Keratinocyte (primary cell): ENCODE results near the gene PLXNA3. TPM values are rescaled to one million over a fixed set of nuclear protein-coding genes. Genes with fewer than 3 reads are reported as not detected.

Experiments
- DNase-seq: peaks from one replicate; pipeline ENCODE4 v3.0.0-alpha.2; 2011; ENCODE audit warnings: low read depth, missing footprints, low spot score
- FAIRE-seq: peaks from 2 replicates; lab custom pipeline; 2011; peaks lifted over from hg19 to GRCh38; lab: Jason Lieb, UNC
- H2AFZ ChIP-seq: 2 replicates; pipeline ENCODE4 v1.6.0; 2012; ENCODE audit warnings: low read length, control low read depth, inconsistent platforms; ENCODE audit not compliant: control insufficient read depth
- H3K27ac ChIP-seq: 2 replicates; pipeline ENCODE4 v1.5.1; 2011; ENCODE audit warnings: low read length; ENCODE audit not compliant: control insufficient read depth, insufficient read depth
- H3K27me3 ChIP-seq: 3 replicates; pipeline ENCODE4 v1.6.0; 2011; ENCODE audit warnings: low read length; ENCODE audit not compliant: control insufficient read depth, insufficient read depth; ENCODE audit errors: extremely low read depth
- H3K36me3 ChIP-seq, 2 experiments: 2 replicates in 1 of 2; 3 replicates in 1 of 2; pipeline ENCODE4 v1.5.1; 2011; ENCODE audit warnings: low read length in 2 of 2, mild to moderate bottlenecking in 1 of 2; ENCODE audit not compliant: control insufficient read depth in 2 of 2, insufficient read depth in 2 of 2; ENCODE audit errors: extremely low read depth in 1 of 2
- H3K4me1 ChIP-seq: 3 replicates; pipeline ENCODE4 v1.5.1; 2011; ENCODE audit warnings: low read length; ENCODE audit not compliant: control insufficient read depth, insufficient read depth; ENCODE audit errors: extremely low read depth
- H3K4me2 ChIP-seq: 3 replicates; pipeline ENCODE4 v1.6.0; 2011; ENCODE audit warnings: low read depth, low read length; ENCODE audit not compliant: control insufficient read depth, insufficient read depth; ENCODE audit errors: extremely low read depth
- H3K4me3 ChIP-seq, 3 experiments: fragments of 200-600 bp in 1 of 3; sonication (generic) in 1 of 3; 2 replicates in 2 of 3; 3 replicates in 1 of 3; pipeline ENCODE4 v1.5.1; 2011 to 2016; ENCODE audit warnings: low read length in 3 of 3, mild to moderate bottlenecking in 3 of 3, control low read depth in 2 of 3, inconsistent platforms in 1 of 3, low read depth in 1 of 3, mixed read lengths in 1 of 3, mixed run types in 1 of 3, moderate library complexity in 1 of 3; ENCODE audit not compliant: control insufficient read depth in 2 of 3, insufficient read depth in 2 of 3; ENCODE audit errors: extremely low read depth in 1 of 3
- H3K79me2 ChIP-seq: 2 replicates; pipeline ENCODE4 v1.6.0; 2012; ENCODE audit warnings: low read length; ENCODE audit not compliant: control insufficient read depth, insufficient read depth
- H3K9ac ChIP-seq: 3 replicates; pipeline ENCODE4 v1.6.0; 2011; ENCODE audit warnings: low read length; ENCODE audit not compliant: control insufficient read depth, insufficient read depth; ENCODE audit errors: extremely low read depth
- H3K9me1 ChIP-seq: 3 replicates; pipeline ENCODE4 v1.6.0; 2011; ENCODE audit warnings: low read length; ENCODE audit not compliant: control insufficient read depth, insufficient read depth; ENCODE audit errors: extremely low read depth
- H3K9me3 ChIP-seq: 2 replicates; pipeline ENCODE4 v1.5.1; 2012; ENCODE audit warnings: low read depth, low read length; ENCODE audit not compliant: control insufficient read depth
- H4K20me1 ChIP-seq: 3 replicates; pipeline ENCODE4 v1.6.0; 2011; ENCODE audit warnings: low read length; ENCODE audit not compliant: control insufficient read depth, insufficient read depth; ENCODE audit errors: extremely low read depth
- EZH2 ChIP-seq: IDR thresholded peaks from one replicate; pipeline ENCODE4 v1.6.1; 2012; ENCODE audit warnings: inconsistent platforms, mild to moderate bottlenecking, low read length, moderate library complexity
- dilution Hi-C: fragments of 300-500 bp; cut with MboI; formaldehyde crosslinking; loops from one replicate; pipeline ENCODE4 v1.7.0; 2020; ENCODE audit warnings: low sequenced_read_pairs; ENCODE audit not compliant: extremely low pct_ligation_motif_present
- polyA plus RNA-seq, 5 experiments: library from polyadenylated mRNA; depleted of rRNA in 3 of 5; stranded (reverse) in 3 of 5; stranded (forward) in 1 of 5; unstranded in 1 of 5; fragments of >200 nt; gene quantifications; 1 replicate in 1 of 5; 2 replicates in 3 of 5; 3 replicates in 1 of 5; pipeline versions ENCODE4 v1.2.1 to v1.2.3, GENCODE V29; 2011 to 2012; ENCODE audit warnings: missing spikeins in 2 of 5, low read depth in 1 of 5, low replicate concordance in 1 of 5
- TF ChIP-seq, protein P1 (sequence below), 3 experiments: IDR thresholded peaks in 1 of 3; conservative IDR thresholded peaks in 1 of 3; optimal IDR thresholded peaks in 1 of 3; 2 replicates in 2 of 3; 3 replicates in 1 of 3; pipeline versions ENCODE3 to v1.5.1; 2011; ENCODE audit warnings: low read length in 3 of 3, mild to moderate bottlenecking in 3 of 3, moderate library complexity in 2 of 3, control low read depth in 1 of 3, inconsistent platforms in 1 of 3; ENCODE audit not compliant: insufficient read depth in 2 of 3; ENCODE audit errors: extremely low read depth in 1 of 3

Gene PLXNA3
- polyA plus RNA-seq, 1 donor (not counting 4 experiments of a cell fraction or from before 2014, with no cell fraction given): 7.6 TPM

DNA sequence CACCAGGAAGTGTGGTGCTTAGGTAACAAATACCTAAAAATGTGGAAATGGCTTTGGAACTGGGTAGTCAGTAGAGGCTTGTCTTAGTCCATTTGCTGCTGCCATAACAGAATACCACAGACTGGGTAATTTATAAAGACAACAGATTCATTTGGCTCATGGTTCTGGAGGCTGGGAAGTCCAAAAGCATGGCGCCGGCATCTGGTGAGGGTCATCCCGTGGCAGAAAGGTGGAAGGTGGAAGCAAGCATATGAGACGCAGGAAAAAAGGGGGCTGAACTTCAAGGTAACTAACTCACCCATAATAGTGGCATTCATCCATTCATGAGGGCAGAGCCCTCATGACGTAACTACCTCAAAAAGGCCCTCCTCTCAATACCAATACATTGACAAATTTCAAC, 51.4 kb downstream of the PLXNA3 start:
- no peaks in the 10 kb centered on the region for H3K9me1 ChIP-seq
- H3K9me3 ChIP-seq: peaks cover 3% of the 10 kb centered on the region
- DNase-seq: no peak
- H3K9ac ChIP-seq: no peak overlapping the region
- dilution Hi-C loops: no loop called here
- no peak overlapping the region for H3K4me3 ChIP-seq
- H3K79me2 ChIP-seq: peaks cover 3% of the 10 kb centered on the region
- no peak for TF ChIP-seq EZH2
- TF ChIP-seq, protein P1, sequence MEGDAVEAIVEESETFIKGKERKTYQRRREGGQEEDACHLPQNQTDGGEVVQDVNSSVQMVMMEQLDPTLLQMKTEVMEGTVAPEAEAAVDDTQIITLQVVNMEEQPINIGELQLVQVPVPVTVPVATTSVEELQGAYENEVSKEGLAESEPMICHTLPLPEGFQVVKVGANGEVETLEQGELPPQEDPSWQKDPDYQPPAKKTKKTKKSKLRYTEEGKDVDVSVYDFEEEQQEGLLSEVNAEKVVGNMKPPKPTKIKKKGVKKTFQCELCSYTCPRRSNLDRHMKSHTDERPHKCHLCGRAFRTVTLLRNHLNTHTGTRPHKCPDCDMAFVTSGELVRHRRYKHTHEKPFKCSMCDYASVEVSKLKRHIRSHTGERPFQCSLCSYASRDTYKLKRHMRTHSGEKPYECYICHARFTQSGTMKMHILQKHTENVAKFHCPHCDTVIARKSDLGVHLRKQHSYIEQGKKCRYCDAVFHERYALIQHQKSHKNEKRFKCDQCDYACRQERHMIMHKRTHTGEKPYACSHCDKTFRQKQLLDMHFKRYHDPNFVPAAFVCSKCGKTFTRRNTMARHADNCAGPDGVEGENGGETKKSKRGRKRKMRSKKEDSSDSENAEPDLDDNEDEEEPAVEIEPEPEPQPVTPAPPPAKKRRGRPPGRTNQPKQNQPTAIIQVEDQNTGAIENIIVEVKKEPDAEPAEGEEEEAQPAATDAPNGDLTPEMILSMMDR (optimal IDR thresholded peaks at IDR 0.05 in 1 of 3, IDR thresholded peaks at IDR 0.05 in 1 of 3, conservative IDR thresholded peaks at IDR 0.05 in 1 of 3; ENCODE audit: extremely low read depth in 1 of 3, insufficient read depth in 2 of 3, low read length in 3 of 3): no peak
- no peaks in the 10 kb centered on the region for H3K36me3 ChIP-seq
- H4K20me1 ChIP-seq: no peaks in the 10 kb centered on the region
- H3K27me3 ChIP-seq: no peaks in the 10 kb centered on the region
- no peaks in the 10 kb centered on the region for H3K4me1 ChIP-seq
- H3K4me2 ChIP-seq: no peak overlapping the region
- no peak for FAIRE-seq
- H2AFZ ChIP-seq: no peak overlapping the region
- H3K27ac ChIP-seq: no peak overlapping the region

- TF ChIP-seq EZH2: no peak
- TF ChIP-seq, protein P1 (optimal IDR thresholded peaks at IDR 0.05 in 1 of 3, IDR thresholded peaks at IDR 0.05 in 1 of 3, conservative IDR thresholded peaks at IDR 0.05 in 1 of 3; ENCODE audit: extremely low read depth in 1 of 3, insufficient read depth in 2 of 3, low read length in 3 of 3): no peak
- H3K4me1 ChIP-seq: peaks cover under 1% of the 10 kb centered on the region
- no peak overlapping the region for H2AFZ ChIP-seq
- no peak overlapping the region for H3K4me2 ChIP-seq
- no peaks in the 10 kb centered on the region for H4K20me1 ChIP-seq
- dilution Hi-C loops: no loop called here
- DNase-seq: no peak
- no peak overlapping the region for H3K4me3 ChIP-seq
- H3K9me3 ChIP-seq: peaks cover 3% of the 10 kb centered on the region
- H3K36me3 ChIP-seq: no peaks in the 10 kb centered on the region
- H3K27ac ChIP-seq: no peak overlapping the region
- FAIRE-seq: no peak
- no peak overlapping the region for H3K9ac ChIP-seq
- peaks cover 6% of the 10 kb centered on the region for H3K79me2 ChIP-seq
- H3K27me3 ChIP-seq: no peaks in the 10 kb centered on the region
- H3K9me1 ChIP-seq: no peaks in the 10 kb centered on the region
Measured at GRCh38 chrX:154511761-154512160, 53.7 kb downstream of the PLXNA3 start.
